ENCODE data around the gene SLC6A19. TPM values are rescaled to one million over a fixed set of nuclear protein-coding genes. Genes with fewer than 3 reads are reported as not detected.

Gene SLC6A19
- total and polyA plus RNA-seq, 11 donors: not detected

DNA sequence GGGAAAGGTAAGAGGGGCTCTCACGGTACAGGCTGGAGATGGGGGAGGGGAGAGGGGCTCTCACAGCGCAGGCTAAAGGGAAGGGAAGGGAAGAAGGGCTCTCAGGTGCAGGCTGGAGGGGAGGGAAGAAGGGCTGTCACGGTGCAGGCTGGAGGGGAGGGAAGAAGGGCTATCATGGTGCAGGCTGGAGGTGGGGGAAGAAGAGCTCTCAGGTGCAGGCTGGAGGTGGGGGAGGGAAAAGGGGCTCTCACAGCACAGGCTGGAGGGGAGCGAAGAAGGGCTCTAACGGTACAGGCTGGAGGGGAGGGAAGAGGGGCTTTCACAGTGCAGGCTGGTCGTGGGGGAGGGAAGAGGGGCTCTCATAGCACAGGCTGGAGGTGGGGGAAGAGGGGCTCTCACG, 28.4 kb downstream of the SLC6A19 start:
- DNase-seq (no peak), ATAC-seq (no peak)
- WGBS, 4 donors: 22 to 37% (median 32%) methylated on average over 7 of the region's 7 CpGs
- H3K4me3 ChIP-seq: no peak overlapping the region
- H3K4me1 ChIP-seq: no peaks in the 10 kb centered on the region
- no peaks in the 10 kb centered on the region for H3K36me3 ChIP-seq
- peaks cover 0 to 6% (median 0%) of the 10 kb centered on the region in 9 donors for H3K27me3 ChIP-seq
- H3K9me3 ChIP-seq: peaks cover 0 to 4% (median 0%) of the 10 kb centered on the region in 12 donors
- TF ChIP-seq, protein P1, sequence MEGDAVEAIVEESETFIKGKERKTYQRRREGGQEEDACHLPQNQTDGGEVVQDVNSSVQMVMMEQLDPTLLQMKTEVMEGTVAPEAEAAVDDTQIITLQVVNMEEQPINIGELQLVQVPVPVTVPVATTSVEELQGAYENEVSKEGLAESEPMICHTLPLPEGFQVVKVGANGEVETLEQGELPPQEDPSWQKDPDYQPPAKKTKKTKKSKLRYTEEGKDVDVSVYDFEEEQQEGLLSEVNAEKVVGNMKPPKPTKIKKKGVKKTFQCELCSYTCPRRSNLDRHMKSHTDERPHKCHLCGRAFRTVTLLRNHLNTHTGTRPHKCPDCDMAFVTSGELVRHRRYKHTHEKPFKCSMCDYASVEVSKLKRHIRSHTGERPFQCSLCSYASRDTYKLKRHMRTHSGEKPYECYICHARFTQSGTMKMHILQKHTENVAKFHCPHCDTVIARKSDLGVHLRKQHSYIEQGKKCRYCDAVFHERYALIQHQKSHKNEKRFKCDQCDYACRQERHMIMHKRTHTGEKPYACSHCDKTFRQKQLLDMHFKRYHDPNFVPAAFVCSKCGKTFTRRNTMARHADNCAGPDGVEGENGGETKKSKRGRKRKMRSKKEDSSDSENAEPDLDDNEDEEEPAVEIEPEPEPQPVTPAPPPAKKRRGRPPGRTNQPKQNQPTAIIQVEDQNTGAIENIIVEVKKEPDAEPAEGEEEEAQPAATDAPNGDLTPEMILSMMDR (IDR thresholded peaks at IDR 0.05): no peak
- no peak for TF ChIP-seq POLR2A (IDR thresholded peaks at IDR 0.05)
- intact Hi-C loops (cut with DNase I): no loop called here
- no peak overlapping the region for H3K27ac ChIP-seq

DNA sequence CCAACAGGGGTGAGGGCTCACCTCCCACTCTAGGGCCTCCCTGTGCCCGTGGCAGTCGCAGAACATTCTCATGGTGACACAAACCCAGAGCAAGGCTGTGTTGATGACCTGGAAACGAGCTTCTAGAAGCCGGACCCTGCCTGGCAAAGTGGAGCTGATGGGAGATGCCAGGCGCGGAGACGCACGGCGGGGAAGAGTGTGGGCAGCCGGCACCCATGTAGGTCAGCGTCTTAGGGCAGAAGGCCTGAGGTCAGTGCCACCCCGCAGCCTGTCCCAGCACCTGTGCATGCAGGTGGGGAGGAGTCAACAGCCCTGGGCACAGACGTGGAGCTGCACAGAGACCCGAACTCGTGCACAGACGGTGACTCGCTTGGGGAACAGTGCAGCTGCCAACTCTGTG, 29.2 kb downstream of the SLC6A19 start:
- Histone ChIP-seq H3K36me3 (no peaks in the 10 kb centered on the region), H3K27me3 (peaks cover 0 to 6% (median 0%) of the 10 kb centered on the region in 9 donors), H3K4me3 (no peak overlapping the region), H3K4me1 (no peaks in the 10 kb centered on the region), H3K27ac (no peak overlapping the region), H3K9me3 (peaks cover 0 to 11% (median 4%) of the 10 kb centered on the region in 12 donors)
- DNase-seq (no peak), ATAC-seq (no peak)
- intact Hi-C loops (cut with DNase I): no loop called here
- TF ChIP-seq, protein P1 (IDR thresholded peaks at IDR 0.05): no peak
- WGBS, 4 donors: 80 to 85% (median 83%) methylated on average over 12 to 17 of the region's 17 CpGs

DNA sequence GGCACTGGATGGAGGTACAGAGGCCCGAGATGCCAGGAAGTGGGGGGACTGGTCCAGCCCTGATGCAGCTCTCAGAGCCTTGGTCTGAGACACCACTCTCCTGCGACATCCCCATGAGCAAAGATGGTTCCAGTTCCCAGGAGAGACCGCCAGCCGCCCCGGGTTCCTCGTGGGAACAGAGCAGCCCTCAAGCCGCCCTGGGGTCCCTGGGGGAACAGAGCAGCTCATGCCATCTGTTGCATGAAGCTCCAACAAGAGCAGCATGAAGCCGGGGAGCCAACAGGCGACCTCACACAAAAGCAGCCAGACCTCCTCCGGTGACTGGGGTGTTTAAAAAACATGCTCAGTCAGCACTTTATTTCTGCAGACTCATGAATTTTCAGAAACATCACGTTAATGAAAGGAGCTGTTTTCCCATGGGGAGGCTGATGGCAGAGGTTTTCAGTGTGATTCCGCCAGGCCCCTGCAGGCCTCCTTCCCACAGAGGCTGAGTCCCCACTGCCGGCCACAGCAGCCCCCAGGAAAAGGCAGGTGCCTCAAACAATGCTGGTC, 30.0 kb downstream of the SLC6A19 start:
- no peak for ATAC-seq
- Histone ChIP-seq H3K4me3 (no peak overlapping the region), H3K27ac (no peak overlapping the region), H3K27me3 (peaks cover 0 to 6% (median 0%) of the 10 kb centered on the region in 9 donors), H3K9me3 (peaks cover 0 to 20% (median 12%) of the 10 kb centered on the region in 12 donors), H3K36me3 (no peaks in the 10 kb centered on the region), H3K4me1 (no peaks in the 10 kb centered on the region)
- WGBS, 4 donors: 67 to 74% (median 73%) methylated on average over 12 to 13 of the region's 13 CpGs
- DNase-seq: no peak
- intact Hi-C loops (cut with DNase I): no loop called here
- TF ChIP-seq, protein P1 (IDR thresholded peaks at IDR 0.05): no peak
- TF ChIP-seq POLR2A (IDR thresholded peaks at IDR 0.05): no peak

DNA sequence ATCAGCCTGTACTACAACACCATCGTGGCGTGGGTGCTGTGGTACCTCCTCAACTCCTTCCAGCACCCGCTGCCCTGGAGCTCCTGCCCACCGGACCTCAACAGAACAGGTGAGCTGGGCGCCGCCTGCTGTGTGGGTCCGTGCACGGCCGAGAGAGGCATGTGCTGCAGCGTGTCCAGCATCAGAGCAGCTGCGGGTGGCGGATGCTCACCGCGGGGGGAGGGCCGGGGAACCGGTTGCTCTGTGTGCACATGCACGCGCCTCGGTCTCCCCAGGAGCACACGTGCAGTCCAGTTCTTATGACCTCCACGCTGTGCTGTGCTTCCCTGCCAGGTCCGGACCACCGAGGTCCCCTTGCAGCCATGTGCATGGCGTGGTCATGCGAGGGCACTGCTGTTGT, 31.4 kb downstream of the SLC6A19 start:
- Histone ChIP-seq H3K4me3 (no peak overlapping the region), H3K4me1 (no peaks in the 10 kb centered on the region), H3K27me3 (peaks cover 0 to 6% (median 0%) of the 10 kb centered on the region in 9 donors), H3K27ac (no peak overlapping the region), H3K36me3 (no peaks in the 10 kb centered on the region), H3K9me3 (peaks cover 0 to 24% (median 14%) of the 10 kb centered on the region in 12 donors)
- TF ChIP-seq, protein P1 (IDR thresholded peaks at IDR 0.05): no peak
- no peak for TF ChIP-seq POLR2A (IDR thresholded peaks at IDR 0.05)
- no peak for ATAC-seq
- intact Hi-C loops (cut with DNase I): no loop called here
- 90 to 93% (median 92%) methylated on average over 20 to 25 of the region's 25 CpGs for WGBS, 4 donors
- DNase-seq: no peak

Data from heart left ventricle (tissue), 16 donors.